OCI-LY3 (cell line): ENCODE measurements around the gene ITGAE.

ENCODE experiments used
- H2AFZ ChIP-seq: fragments of 200-600, 300-600 bp; shearing (Covaris generic); 2 replicates; pipeline ENCODE4 v1.6.0; 2014; ENCODE audit warnings: antibody characterized with exemption, low read depth, low read length
- H3K27ac ChIP-seq: fragments of 200-600, 300-600 bp; sonication (generic); 2 replicates; pipeline ENCODE4 v1.5.1; 2014; ENCODE audit warnings: mild to moderate bottlenecking, low read length, moderate library complexity, mixed read lengths
- H3K27me3 ChIP-seq: fragments of 200-600, 300-600 bp; sonication (generic); 2 replicates; pipeline ENCODE4 v1.6.1; 2014; ENCODE audit warnings: low read depth, low read length, mixed read lengths
- H3K36me3 ChIP-seq: fragments of 200-600, 300-600 bp; sonication (generic); replicated peaks from 2 replicates; pipeline ENCODE3; 2014; ENCODE audit warnings: low read depth, low read length, mixed read lengths
- H3K4me1 ChIP-seq: fragments of 300-600, 200-600 bp; sonication (generic); 2 replicates; pipeline ENCODE4 v1.6.1; 2014; ENCODE audit warnings: low read length, mixed read lengths
- H3K4me2 ChIP-seq: fragments of 200-600, 300-600 bp; sonication (generic); 2 replicates; pipeline ENCODE4 v1.6.1; 2014; ENCODE audit warnings: low read length, mixed read lengths
- H3K4me3 ChIP-seq: fragments of 300-600, 200-600 bp; sonication (generic); 2 replicates; pipeline ENCODE4 v1.5.1; 2014; ENCODE audit warnings: antibody characterized with exemption, mild to moderate bottlenecking, low read length, moderate library complexity
- H3K79me2 ChIP-seq: fragments of 300-600, 200-600 bp; shearing (Covaris generic); 2 replicates; pipeline ENCODE4 v1.6.1; 2014; ENCODE audit warnings: mild to moderate bottlenecking, low read length, mixed read lengths
- H3K9ac ChIP-seq: fragments of 300-600, 200-600 bp; shearing (Covaris generic); 2 replicates; pipeline ENCODE4 v1.6.0; 2014; ENCODE audit warnings: mild to moderate bottlenecking, low read length, moderate library complexity
- H3K9me3 ChIP-seq: fragments of 200-600, 300-600 bp; shearing (Covaris generic); 2 replicates; pipeline ENCODE4 v1.6.1; 2014; ENCODE audit warnings: low read length, mixed read lengths; ENCODE audit not compliant: insufficient read depth
- H4K20me1 ChIP-seq: fragments of 200-600, 300-600 bp; sonication (generic); 2 replicates; pipeline ENCODE4 v1.6.1; 2016; ENCODE audit warnings: low read length, mixed read lengths; ENCODE audit not compliant: insufficient read depth
- EZH2phosphoT487 ChIP-seq: fragments of 200-600 bp; shearing (Covaris generic); IDR thresholded peaks from 2 replicates; pipeline ENCODE4 v1.6.1; 2018; ENCODE audit warnings: antibody characterized with exemption, mixed run types, low read depth
- TF ChIP-seq, protein P1 (sequence below): fragments of 200-600, 300-600 bp; sonication (generic); IDR thresholded peaks from 2 replicates; pipeline ENCODE4 v1.5.1; 2014; ENCODE audit warnings: antibody characterized with exemption, low read length, low read depth

The ITGAE gene

DNA sequence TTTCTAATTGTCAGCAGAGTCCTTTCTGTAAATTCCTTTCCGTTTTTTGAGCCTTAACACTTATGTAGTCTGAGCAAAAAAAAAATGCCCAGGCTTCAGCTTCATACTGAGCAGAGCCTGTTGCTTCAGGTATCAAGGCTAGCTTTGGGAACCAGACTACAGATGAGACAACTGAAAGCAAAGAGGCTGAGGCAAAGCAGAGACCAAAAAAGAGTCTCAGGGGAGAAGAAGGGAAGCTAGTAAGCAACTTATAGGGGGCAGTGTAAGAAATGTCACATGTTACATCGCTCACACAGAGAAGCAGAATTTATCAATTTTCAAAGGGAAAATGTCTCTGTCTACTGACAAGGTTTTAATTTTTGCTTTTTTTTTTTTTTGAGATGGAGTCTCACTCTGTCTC, 73.9 kb downstream of the ITGAE start:
- Histone ChIP-seq H3K36me3 (peaks cover 29% of the 10 kb centered on the region), H2AFZ (no peak overlapping the region), H3K27me3 (no peaks in the 10 kb centered on the region), H3K9ac (no peak overlapping the region), H3K79me2 (peaks cover 53% of the 10 kb centered on the region), H4K20me1 (peaks cover 11% of the 10 kb centered on the region; the same call in 1 of the 2 replicates), H3K4me1 (peaks cover 21% of the 10 kb centered on the region), H3K4me2 (no peak overlapping the region), H3K4me3 (no peak overlapping the region), H3K27ac (no peak overlapping the region), H3K9me3 (no peaks in the 10 kb centered on the region)
- TF ChIP-seq, protein P1, sequence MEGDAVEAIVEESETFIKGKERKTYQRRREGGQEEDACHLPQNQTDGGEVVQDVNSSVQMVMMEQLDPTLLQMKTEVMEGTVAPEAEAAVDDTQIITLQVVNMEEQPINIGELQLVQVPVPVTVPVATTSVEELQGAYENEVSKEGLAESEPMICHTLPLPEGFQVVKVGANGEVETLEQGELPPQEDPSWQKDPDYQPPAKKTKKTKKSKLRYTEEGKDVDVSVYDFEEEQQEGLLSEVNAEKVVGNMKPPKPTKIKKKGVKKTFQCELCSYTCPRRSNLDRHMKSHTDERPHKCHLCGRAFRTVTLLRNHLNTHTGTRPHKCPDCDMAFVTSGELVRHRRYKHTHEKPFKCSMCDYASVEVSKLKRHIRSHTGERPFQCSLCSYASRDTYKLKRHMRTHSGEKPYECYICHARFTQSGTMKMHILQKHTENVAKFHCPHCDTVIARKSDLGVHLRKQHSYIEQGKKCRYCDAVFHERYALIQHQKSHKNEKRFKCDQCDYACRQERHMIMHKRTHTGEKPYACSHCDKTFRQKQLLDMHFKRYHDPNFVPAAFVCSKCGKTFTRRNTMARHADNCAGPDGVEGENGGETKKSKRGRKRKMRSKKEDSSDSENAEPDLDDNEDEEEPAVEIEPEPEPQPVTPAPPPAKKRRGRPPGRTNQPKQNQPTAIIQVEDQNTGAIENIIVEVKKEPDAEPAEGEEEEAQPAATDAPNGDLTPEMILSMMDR: no peak
- TF ChIP-seq EZH2phosphoT487: no peak

GRCh38 chr17:3724378-3725077, 76.5 kb downstream of the ITGAE start:
- peak overlapping the region; percentile 98 for H3K4me3 ChIP-seq
- TF ChIP-seq, protein P1: no peak
- no peak for TF ChIP-seq EZH2phosphoT487
- no peak overlapping the region for H2AFZ ChIP-seq
- peaks cover 11% of the 10 kb centered on the region; the same call in 1 of the 2 replicates for H4K20me1 ChIP-seq
- H3K36me3 ChIP-seq: peaks cover 36% of the 10 kb centered on the region
- peaks cover 30% of the 10 kb centered on the region for H3K4me1 ChIP-seq
- H3K9ac ChIP-seq: peak overlapping the region; percentile 94
- peak overlapping the region; percentile 66; the same call in 1 of the 2 replicates for H3K27ac ChIP-seq
- peaks cover 53% of the 10 kb centered on the region for H3K79me2 ChIP-seq
- no peaks in the 10 kb centered on the region for H3K9me3 ChIP-seq
- H3K4me2 ChIP-seq: peak overlapping the region; percentile 95
- no peaks in the 10 kb centered on the region for H3K27me3 ChIP-seq

DNA sequence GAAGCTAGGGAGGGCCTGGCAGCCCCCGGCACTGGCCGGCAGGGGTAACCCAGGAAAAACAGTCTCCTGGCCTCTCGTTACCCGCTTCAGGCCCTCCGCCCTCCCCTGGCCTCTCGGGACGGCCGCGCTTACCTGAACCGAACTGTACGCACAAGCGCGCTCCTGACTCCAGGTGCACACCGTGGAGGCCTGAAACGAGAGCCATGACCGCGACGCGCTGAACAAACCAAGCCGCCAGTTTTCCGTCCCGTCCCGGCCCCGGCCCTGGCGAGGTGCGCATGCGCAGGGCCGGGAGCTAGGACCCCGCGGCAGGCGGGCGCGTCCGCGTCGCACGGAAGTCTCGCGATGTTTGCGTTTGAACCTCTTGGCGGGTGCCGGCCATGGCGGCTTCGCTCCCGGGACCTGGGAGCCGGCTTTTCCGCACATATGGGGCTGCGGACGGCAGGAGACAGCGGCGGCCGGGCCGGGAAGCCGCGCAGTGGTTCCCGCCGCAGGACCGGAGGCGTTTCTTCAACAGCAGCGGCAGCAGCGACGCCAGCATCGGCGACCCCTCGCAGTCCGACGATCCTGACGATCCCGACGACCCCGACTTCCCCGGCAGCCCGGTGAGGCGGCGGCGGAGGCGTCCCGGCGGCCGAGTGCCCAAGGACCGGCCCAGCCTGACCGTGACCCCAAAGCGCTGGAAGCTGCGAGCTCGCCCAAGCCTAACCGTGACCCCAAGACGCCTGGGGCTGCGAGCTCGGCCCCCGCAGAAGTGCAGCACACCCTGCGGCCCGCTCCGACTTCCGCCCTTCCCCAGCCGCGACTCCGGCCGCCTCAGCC, 77.2 kb downstream of the ITGAE start, which contains the start of gene HASPIN:
HASPIN (plus strand) TSS at position 348 of the 822 bp plus-strand sequence; CDS start at position 381, 33 bp downstream.
- TF ChIP-seq EZH2phosphoT487: no peak
- TF ChIP-seq, protein P1: no peak
- H3K9ac ChIP-seq: peak within 1 kb of the TSS; percentile 94
- H3K27me3 ChIP-seq: no peaks in the 10 kb centered on the region
- H3K4me1 ChIP-seq: peaks cover 30% of the 10 kb centered on the region
- peaks cover 35% of the 10 kb centered on the region for H3K36me3 ChIP-seq
- H4K20me1 ChIP-seq: peaks cover 8% of the 10 kb centered on the region; the same call in 1 of the 2 replicates
- peak within 1 kb of the TSS; percentile 66 for H3K27ac ChIP-seq
- H3K9me3 ChIP-seq: no peaks in the 10 kb centered on the region
- H3K4me3 ChIP-seq: peak within 1 kb of the TSS; percentile 98
- H3K4me2 ChIP-seq: peak within 1 kb of the TSS; percentile 95
- H3K79me2 ChIP-seq: peaks cover 53% of the 10 kb centered on the region
- peak within 1 kb of the TSS; percentile 36; the same call in 1 of the 2 replicates for H2AFZ ChIP-seq

- Histone ChIP-seq H3K4me3 (peak overlapping the region; percentile 98), H3K4me2 (peak overlapping the region; percentile 91), H3K9ac (peak overlapping the region; percentile 94), H3K4me1 (peaks cover 30% of the 10 kb centered on the region), H3K36me3 (peaks cover 40% of the 10 kb centered on the region), H3K27me3 (no peaks in the 10 kb centered on the region), H4K20me1 (peaks cover 8% of the 10 kb centered on the region; the same call in 1 of the 2 replicates), H3K27ac (peak overlapping the region; percentile 66), H3K79me2 (peaks cover 53% of the 10 kb centered on the region), H2AFZ (peak overlapping the region; percentile 36; the same call in 1 of the 2 replicates), H3K9me3 (no peaks in the 10 kb centered on the region)
- TF ChIP-seq EZH2phosphoT487: no peak
- TF ChIP-seq, protein P1: no peak
These were observed 77.8 kb downstream of the ITGAE start for GRCh38 chr17:3723188-3723555.
